HEK293T (cell line): ENCODE results near the gene CCDC177.

Experiments
- CTCF ChIA-PET: fragments of 350-600 bp; formaldehyde crosslinking; extraction: SDS; loops from one replicate; lab custom pipeline; 2021; ENCODE audit warnings: antibody characterized with exemption, inconsistent platforms; lab: Yijun Ruan, JAX
- POLR2A ChIA-PET: fragments of 350-600 bp; formaldehyde crosslinking; extraction: SDS; loops from one replicate; lab custom pipeline; 2020; ENCODE audit warnings: antibody characterized with exemption, inconsistent platforms; lab: Yijun Ruan, JAX
- DNase-seq: peaks from one replicate; pipeline ENCODE4 v3.0.0; 2012; ENCODE audit warnings: mixed read lengths; ENCODE audit errors: extremely low spot score
- ARNT ChIP-seq: fragments of 450-650 bp; IDR thresholded peaks from 2 replicates; pipeline ENCODE4 v1.6.1; 2017; ENCODE audit warnings: mild to moderate bottlenecking
- BHLHE40 ChIP-seq: fragments of 450-650 bp; IDR thresholded peaks from 2 replicates; pipeline ENCODE4 v1.6.1; 2016; ENCODE audit warnings: mild to moderate bottlenecking, moderate library complexity, borderline replicate concordance
- CTBP1 ChIP-seq: fragments of 450-650 bp; IDR thresholded peaks from 2 replicates; pipeline ENCODE4 v1.6.1; 2016; ENCODE audit warnings: borderline replicate concordance
- ELF4 ChIP-seq: fragments of 450-650 bp; IDR thresholded peaks from 2 replicates; pipeline ENCODE4 v1.6.1; 2017; ENCODE audit warnings: antibody characterized with exemption
- FOXA1 ChIP-seq: fragments of 450-650 bp; IDR thresholded peaks from 2 replicates; pipeline ENCODE4 v1.6.1; 2016; ENCODE audit warnings: mild to moderate bottlenecking
- FOXK2 ChIP-seq: fragments of 450-650 bp; IDR thresholded peaks from 2 replicates; pipeline ENCODE4 v1.6.1; 2016; ENCODE audit warnings: mild to moderate bottlenecking
- FOXM1 ChIP-seq: fragments of 450-650 bp; IDR thresholded peaks from 2 replicates; pipeline ENCODE4 v1.6.1; 2017; ENCODE audit warnings: mild to moderate bottlenecking, borderline replicate concordance
- HDGF ChIP-seq: fragments of 450-650 bp; IDR thresholded peaks from 2 replicates; pipeline ENCODE4 v1.6.1; 2017; ENCODE audit warnings: antibody characterized with exemption, borderline replicate concordance
- L3MBTL2 ChIP-seq: fragments of 450-650 bp; conservative IDR thresholded peaks from 2 replicates; pipeline ENCODE4 v1.6.1; 2016; ENCODE audit warnings: mild to moderate bottlenecking
- LEF1 ChIP-seq: fragments of 450-650 bp; IDR thresholded peaks from 2 replicates; pipeline ENCODE4 v1.6.1; 2017; ENCODE audit warnings: mild to moderate bottlenecking, borderline replicate concordance
- PKNOX1 ChIP-seq: fragments of 450-650 bp; IDR thresholded peaks from 2 replicates; pipeline ENCODE4 v1.6.1; 2016
- SP1 ChIP-seq: fragments of 450-650 bp; IDR thresholded peaks from 2 replicates; pipeline ENCODE4 v1.6.1; 2017
- SUZ12 ChIP-seq: fragments of 450-650 bp; IDR thresholded peaks from 2 replicates; pipeline ENCODE4 v1.6.1; 2016; ENCODE audit warnings: mild to moderate bottlenecking
- TARDBP ChIP-seq: fragments of 450-650 bp; IDR thresholded peaks from 2 replicates; pipeline ENCODE4 v1.6.1; 2016
- ZNF384 ChIP-seq: fragments of 450-650 bp; IDR thresholded peaks from 2 replicates; pipeline ENCODE4 v1.6.1; 2016

CCDC177 gene

GRCh38 chr14:69528143-69528542 lies 46.5 kb downstream of the CCDC177 start:
- DNase-seq, result no peak
- ChIA-PET POLR2A (no interaction called here), CTCF (interaction anchor here (2.5 kb wide), 1 partner anchor 8 kb away, joined by 9 read pairs; no protein-coding TSS in a partner anchor)
- TF ChIP-seq ELF4 (no peak), SP1 (no peak), ZNF384 (no peak), HDGF (no peak)

DNA sequence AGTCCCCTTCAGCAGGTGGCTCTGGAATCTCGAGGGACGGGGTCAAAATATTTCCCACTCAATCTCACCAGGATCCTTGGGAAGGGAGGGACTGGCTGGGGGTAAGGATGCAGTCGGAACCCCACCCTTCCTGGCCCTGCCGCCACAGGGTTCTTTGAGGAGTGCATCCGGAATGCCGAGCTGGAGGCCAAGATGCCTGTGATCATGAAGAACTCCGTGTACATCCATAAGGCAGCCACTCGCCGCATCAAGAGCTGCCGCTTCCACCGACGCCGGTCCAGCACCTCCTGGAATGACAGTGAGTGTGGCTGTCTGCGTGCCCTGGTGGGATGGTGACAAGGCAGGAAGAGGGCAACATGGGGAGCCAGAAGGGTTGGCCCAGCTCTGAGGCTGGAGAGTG lies 47.0 kb downstream of the CCDC177 start:
- ChIA-PET POLR2A (no interaction called here), CTCF (interaction anchor here (2.5 kb wide), 1 partner anchor 8 kb away, joined by 9 read pairs; no protein-coding TSS in a partner anchor)

DNA sequence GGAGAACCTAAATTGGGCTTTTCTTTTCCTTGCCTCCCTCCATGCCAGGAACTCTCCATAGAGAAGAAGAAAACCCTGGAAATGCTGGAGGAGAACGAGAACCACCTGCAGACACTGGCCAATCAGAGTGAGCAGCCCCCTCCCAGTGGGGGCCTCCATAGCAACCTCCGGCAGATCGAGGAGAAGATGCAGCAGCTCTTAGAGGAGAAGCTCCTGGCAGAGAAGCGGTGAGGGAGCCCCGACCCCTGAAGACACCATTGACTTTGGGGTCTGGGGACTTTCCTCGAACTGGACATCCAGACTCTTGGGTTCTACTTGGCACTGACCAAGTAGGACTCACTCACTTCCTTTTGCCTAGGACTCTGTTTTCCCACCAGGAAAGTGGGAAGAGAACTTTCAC lies 48.8 kb downstream of the CCDC177 start:
- ChIA-PET CTCF (interaction anchor here (1.4 to 2.5 kb wide), 2 partner anchors 10 kb away, joined by 4 to 9 read pairs; no protein-coding TSS in a partner anchor), POLR2A (no interaction called here)
- no peak for DNase-seq
- TF ChIP-seq CTBP1, result no peak
- TF ChIP-seq BHLHE40, result no peak
- no peak for TF ChIP-seq ARNT
- no peak for TF ChIP-seq SUZ12
- no peak for TF ChIP-seq L3MBTL2
- TF ChIP-seq PKNOX1, result no peak
- TF ChIP-seq FOXM1, result no peak
- no peak for TF ChIP-seq SP1
- no peak for TF ChIP-seq FOXK2
- TF ChIP-seq LEF1, result no peak
- TF ChIP-seq HDGF, result no peak
- no peak for TF ChIP-seq TARDBP
- TF ChIP-seq FOXA1, result no peak
- TF ChIP-seq ELF4, result no peak
- no peak for TF ChIP-seq ZNF384

More for the DNA sequence above, 47.0 kb downstream of the CCDC177 start:
- no peak for DNase-seq
- no peak for TF ChIP-seq L3MBTL2
- TF ChIP-seq ELF4, result no peak
- TF ChIP-seq PKNOX1, result no peak
- TF ChIP-seq FOXA1, result no peak
- TF ChIP-seq BHLHE40, result no peak
- TF ChIP-seq FOXK2, result no peak
- TF ChIP-seq FOXM1, result no peak
- TF ChIP-seq TARDBP, result no peak

DNA sequence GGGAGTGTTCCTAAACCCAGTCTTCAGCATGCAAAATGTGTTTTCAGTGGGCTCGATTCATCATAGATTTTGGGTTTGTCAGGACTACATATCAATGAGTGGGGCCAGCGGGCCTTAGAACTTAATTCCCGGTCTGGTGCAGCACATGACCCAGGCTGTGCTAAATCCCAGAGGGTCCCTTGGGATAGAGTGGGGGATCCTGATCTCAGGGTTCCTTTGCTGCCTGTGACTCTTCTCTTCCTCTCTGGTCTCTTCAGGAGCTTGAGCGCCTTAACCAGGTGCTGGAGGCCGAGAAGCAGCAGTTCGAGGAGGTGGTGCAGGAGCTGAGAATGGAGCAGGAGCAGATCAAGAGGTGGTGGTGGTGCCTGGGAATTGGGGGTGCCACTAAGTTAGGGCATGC lies 52.6 kb downstream of the CCDC177 start:
- CTCF ChIA-PET, result no interaction called here
- no peak for TF ChIP-seq BHLHE40
- TF ChIP-seq SP1, result no peak
- no peak for TF ChIP-seq TARDBP
- TF ChIP-seq HDGF, result no peak
- no peak for TF ChIP-seq ELF4
- no peak for TF ChIP-seq FOXA1
- no peak for TF ChIP-seq FOXK2
- no peak for DNase-seq
- POLR2A ChIA-PET, result no interaction called here
